GM21786 (cell line): Measurements from ENCODE around the gene TPBG.

Experiments
- ATAC-seq: cut with Tn5 transposase; IDR thresholded peaks from one replicate; pipeline ENCODE4 v1.9.1; 2021; ENCODE audit not compliant: unreplicated experiment

Gene TPBG, protein sequence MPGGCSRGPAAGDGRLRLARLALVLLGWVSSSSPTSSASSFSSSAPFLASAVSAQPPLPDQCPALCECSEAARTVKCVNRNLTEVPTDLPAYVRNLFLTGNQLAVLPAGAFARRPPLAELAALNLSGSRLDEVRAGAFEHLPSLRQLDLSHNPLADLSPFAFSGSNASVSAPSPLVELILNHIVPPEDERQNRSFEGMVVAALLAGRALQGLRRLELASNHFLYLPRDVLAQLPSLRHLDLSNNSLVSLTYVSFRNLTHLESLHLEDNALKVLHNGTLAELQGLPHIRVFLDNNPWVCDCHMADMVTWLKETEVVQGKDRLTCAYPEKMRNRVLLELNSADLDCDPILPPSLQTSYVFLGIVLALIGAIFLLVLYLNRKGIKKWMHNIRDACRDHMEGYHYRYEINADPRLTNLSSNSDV

DNA sequence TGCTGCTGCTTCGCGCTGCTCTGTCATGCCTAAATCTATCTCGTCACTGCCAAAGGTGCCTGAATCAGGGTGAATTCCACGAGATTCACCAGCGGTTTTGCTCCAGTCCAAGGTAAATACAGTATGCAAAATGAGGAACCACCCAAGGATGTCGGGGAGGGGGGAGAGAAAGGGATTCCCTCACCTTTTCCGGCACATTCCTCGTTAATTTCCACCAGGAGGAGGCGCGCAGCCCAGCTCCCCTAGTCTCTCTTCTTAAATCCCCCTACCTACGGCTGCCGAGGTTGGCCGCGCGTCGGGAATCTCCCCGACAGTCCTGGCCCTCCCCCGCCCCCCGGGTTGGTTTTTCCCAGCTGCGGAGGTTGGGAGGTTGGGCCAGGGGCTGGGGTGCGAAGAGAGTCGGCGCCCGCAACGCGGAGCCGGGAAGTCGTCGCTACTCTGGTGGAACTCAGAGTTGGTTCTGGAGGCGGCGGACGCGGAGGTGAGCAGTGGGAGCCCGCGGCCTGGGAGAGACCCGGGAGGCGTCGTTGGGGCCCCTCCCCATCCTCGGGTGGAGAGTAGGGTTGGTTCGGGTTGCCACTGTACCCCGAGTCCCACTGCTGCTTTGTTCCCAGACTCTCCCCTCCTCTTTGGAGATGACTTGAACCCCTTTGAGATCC is at the start of gene TPBG:
TSS of gene TPBG (plus strand) at position 390 of the 659 bp plus-strand sequence. CDS start 1,145 bp downstream, outside the sequence.
- peak; percentile 35 for ATAC-seq

DNA sequence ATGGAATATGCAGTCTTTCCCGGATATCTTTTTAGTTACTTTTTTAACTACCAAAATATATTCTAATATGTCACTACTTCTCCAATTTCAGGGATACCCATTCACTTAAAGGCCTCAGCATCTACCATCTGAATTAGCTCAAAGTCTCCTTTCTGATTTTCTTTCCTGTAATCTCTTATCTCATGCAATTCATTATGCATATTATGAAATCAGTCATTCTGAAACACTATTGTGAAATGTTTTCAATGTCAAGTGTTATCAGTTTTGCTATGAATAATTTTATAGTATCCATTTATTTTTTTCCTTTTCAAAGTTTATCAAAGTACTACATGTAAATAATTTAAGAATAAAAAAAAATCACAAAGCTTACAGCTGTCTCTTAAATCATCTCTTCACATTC is 41.2 kb upstream of the TPBG start:
- ATAC-seq, result no peak

DNA sequence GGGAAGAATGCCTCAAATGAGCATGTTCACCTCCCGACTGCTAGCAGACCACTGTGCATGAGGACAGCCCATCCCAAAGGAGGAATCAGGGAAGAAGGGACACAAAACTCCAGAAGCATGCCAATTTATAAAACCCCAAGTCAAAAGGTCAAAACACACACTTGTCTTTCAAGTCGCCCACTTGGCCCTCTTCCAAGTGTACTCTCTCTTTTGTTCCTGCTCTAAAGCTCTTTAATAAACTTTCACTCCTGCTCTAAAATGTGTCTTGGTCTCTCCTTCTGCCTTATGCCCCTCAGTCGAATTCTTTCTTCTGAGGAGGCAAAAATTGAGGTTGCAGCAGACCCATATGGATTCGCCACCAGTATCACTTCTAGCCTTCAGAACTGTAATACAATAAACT is 33.9 kb upstream of the TPBG start:
- no peak for ATAC-seq

DNA sequence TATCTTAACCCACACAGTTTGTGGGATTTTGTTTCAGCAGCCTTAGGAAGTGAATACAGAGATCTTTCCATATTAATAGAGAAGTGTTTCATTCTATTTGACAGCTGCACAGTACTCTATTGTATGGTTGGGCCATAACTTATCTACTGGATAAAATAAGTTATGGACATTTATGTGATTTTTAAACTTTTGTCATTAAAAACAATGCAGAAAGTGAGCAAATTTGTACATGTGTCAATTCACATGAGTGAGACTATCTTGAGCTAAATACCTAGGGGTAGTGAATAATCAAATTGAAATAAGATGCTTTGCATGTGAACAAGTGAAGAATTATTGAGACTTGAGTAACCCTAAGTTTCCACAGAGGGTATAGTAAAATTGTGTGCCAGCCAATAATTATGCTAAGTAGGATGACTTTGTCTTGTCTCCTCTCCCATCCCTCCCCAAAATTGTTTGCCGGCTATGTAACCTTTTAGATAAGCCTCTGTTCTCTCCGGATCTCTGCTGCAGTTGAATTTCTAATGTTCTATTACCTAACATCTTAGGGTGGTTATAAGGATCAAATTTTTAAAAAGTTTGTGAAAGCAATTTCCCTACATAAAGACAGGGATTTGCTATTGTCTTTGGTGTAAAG is 33.3 kb upstream of the TPBG start:
- no peak for ATAC-seq

DNA sequence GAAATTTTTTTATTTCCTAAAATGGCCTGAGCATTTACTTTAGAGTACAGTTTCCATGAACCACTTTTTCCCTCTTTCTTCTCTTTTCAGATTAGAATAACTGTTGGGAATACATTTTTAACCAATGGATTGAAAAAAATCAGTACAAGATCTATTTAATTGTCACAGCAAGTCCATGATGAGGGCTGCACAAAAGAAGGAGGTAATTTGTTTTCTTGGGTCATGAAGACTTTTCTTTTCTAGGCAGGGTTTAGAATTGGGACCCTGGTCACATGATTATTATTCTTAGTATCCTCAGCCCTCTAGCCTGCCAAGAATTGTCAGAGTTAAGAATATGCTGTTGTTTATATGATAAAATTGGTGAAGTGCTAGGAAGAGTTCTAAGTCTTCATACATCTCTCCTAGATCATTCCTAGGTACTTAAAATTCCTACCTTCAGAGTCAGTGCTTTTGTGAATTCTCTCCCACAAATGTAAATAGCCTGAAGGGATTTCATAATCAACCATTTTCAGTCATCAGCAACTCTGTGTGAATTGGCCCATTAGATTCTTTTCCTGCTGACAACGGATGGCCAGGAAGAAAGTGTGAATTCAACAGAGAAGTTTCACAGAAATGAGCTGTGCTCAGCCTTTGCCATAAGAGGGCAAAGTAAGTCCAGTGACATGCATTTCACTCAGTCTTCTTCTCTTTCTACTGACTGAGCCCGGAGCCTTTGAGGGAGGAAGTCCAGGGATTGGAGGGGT is 32.4 kb upstream of the TPBG start:
- no peak for ATAC-seq

DNA sequence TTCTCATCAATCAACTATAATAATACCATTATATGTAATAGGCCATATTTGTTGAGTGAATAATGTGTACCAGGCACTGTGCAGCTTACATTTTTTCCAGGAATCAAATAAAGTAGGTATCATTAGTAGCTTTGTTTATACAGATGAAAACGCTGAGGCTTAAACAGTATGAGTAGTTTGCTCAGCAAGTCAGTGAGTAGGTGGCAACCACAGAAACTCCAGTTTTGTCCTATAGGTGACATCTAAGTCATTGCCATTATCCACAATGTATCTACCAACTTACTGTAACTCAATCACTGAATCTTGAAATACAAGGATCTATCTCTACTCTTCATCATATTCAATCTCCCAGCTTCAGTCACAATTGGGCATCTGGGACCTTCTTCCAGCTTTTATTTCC is 29.8 kb upstream of the TPBG start:
- no peak for ATAC-seq

DNA sequence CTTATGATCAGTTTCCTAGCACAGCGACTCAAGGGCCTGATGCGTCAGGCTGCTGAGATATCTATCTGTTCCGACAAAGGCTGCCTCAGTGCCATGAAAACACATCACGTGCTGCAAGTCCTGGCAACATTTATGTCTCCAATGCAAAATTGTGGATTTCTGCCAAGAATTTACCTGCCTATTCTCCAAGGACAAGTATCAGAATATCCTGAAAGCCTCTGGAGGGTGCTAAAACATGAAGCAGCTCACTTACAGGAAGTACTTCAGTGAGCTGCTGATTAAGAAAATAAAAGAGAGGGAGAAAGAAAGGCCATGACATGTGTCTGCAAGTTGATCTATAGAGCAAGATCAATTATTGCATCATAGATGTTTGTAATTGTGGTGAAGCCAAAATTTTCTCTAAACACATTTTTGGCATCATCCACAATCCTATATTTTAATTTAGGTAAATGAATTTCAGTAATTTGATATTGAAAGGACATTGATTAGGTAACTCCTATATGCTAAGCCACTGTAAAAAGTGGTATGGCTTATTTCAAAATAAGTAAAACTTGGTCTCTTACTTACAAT is 25.8 kb upstream of the TPBG start:
- ATAC-seq, result no peak

DNA sequence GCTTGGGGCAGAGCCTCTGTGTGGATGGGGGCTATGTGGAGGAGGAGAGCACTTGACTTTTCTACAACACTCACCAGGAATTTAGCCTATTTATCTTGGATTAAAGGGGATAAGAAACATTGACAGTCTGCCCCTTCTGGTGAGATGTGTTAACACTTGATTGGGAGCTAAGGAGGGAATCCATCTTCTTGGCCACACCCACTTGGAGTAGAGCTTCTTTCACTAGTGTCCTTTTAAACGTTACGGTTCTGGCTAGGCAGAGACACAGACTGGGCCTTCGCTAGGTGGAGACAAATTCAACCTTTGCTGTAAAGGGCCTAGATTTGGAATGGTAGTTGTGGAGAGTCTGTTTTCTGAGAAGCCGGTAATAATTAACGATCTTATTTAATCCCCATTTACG is 15.5 kb upstream of the TPBG start:
- ATAC-seq, result no peak

DNA sequence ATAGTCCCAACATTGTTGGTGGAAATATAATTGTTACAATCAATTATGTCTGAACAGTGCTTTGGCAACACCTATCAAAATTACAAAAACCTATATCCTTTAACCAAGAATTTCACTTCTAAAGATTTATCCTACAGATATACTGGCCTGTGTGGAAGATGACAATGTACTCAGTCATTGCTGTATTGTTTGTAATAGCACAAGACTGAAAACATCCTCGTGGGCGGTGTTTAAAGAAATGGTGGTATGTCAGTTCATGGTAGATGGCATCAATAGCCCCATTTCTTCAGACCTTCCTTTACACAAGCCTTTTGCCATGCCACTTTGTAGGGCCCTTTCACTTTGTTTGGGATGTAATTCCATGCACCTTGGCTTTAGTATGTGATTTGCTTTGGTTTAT is 9.8 kb upstream of the TPBG start:
- ATAC-seq, result no peak

DNA sequence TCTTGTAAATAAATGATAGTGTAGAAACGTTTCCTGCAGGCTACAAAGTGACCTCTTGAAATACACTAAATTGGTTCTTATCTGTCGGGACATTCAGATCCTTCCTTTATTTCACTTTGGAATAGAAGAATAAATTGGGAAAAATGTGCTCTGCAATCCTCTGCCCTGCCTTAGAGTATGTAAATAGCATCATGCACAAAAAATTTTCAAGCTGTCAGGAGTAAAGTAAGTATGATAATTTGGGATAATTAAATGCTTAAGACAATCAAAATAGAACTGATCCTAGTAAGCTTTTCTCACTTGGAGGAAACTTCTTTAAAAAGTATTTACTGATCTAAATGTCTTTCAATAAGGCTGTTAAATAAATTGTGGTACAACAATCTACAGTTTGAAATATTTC is 3.1 kb upstream of the TPBG start:
- no peak for ATAC-seq

DNA sequence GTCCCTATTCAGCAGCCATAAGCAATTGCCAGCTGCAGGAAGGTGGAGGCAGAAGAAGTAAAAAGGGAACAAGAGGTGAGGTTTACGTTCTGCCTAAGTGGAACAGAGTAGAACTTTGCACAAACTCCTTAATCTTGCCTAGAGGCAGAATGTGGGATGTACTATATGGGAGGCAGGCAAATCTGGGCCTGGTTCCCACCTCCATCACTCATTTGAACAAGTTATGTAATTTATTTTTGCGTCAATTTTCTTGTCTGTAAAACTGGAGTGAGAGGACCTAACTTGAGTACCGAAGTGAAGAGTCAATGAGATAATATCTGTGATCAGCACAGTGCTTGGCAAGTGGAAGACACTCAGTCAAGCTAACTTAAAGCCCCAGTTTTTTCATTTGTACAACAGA is 2.0 kb upstream of the TPBG start:
- no peak for ATAC-seq

DNA sequence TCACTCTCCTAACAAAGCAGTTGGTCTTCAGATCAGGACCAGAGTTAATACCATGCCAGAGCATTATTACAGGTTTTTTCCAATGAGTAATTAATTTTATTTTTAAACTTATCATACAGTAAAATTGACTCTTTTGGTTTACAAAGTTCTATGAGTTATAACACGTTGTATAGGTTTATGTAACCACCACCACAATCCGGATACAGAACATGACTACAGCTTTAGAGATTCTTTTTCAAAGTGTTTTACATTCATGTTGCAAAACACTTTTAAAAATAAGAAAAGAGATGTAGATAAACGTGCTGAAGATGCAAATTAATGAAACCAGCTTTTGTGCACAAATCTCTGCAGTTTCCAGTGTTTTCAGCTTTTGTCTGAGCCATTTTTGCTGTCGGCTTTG is 1.5 kb upstream of the TPBG start:
- ATAC-seq, result no peak

DNA sequence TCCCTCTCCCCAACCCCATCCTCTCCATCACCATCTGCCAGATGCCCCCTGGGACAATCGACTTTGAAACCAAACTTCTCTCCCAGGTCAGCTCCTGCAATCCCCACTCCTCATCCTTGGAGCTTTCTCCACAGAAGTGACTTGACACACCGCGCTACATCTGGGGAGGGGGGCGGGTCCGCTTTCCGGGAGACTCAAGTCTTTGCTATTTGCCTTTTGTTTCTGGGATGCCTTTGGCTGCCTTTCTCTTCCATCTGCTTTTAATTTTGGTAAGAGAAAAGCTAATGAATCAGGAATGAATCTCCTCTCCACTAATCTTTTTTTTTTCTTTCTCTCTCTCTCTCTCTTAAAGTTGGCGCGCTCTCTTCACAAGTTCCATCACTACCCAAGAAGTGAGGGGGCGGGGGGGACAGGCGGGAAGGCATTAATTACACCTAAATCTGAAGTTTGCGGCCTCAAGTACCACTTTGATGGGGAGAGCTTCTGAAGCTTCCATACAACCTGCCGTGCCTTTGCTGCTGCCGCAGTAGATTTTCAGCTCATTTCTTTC is 664 bp upstream of the TPBG start:
- no peak for ATAC-seq

DNA sequence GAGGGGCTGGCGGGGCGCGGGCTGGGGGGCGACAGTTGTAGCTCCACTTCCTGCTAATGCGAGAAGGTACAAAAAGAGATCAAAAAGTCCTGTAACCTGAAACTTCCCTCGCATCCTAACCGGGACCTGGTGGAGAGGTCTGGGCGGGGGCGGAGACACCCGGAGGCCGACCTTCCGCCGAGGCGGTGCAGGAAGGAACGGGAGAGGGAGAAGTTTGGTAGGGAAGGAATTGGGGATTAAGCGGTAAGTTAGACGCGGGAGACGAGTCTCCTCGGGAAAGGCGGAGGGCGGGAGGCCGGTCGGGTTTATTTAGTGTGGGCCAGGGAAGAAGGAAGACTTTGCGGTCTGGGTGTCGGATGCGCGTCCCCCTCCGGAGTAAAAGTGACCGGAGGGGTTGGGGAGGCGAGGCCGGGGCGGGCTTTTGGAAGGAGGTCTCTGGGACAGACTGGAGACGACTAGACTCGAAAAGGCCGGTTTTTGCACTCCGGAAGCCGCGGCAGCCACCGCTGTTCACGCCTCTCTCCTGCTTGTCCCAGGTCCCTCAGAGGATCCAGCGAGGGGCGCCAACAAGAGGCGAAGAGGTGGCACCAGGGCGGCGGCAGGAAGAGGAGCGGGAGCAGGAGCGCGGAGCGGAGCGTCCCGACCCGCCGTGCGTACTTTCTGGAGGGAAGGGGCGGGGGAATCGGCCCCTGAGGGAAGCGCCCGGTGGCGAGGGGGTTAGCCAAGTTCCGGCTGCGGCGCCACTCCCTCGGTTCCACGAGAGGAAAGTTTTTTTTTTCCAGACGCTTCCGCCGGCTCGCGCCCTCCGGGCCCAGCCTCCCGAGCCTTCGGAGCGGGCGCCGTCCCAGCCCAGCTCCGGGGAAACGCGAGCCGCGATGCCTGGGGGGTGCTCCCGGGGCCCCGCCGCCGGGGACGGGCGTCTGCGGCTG is 734 bp downstream of the TPBG start:
- ATAC-seq, result peak; percentile 33

DNA sequence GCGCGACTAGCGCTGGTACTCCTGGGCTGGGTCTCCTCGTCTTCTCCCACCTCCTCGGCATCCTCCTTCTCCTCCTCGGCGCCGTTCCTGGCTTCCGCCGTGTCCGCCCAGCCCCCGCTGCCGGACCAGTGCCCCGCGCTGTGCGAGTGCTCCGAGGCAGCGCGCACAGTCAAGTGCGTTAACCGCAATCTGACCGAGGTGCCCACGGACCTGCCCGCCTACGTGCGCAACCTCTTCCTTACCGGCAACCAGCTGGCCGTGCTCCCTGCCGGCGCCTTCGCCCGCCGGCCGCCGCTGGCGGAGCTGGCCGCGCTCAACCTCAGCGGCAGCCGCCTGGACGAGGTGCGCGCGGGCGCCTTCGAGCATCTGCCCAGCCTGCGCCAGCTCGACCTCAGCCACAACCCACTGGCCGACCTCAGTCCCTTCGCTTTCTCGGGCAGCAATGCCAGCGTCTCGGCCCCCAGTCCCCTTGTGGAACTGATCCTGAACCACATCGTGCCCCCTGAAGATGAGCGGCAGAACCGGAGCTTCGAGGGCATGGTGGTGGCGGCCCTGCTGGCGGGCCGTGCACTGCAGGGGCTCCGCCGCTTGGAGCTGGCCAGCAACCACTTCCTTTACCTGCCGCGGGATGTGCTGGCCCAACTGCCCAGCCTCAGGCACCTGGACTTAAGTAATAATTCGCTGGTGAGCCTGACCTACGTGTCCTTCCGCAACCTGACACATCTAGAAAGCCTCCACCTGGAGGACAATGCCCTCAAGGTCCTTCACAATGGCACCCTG is 1.6 kb downstream of the TPBG start:
- peak; percentile 25 for ATAC-seq

DNA sequence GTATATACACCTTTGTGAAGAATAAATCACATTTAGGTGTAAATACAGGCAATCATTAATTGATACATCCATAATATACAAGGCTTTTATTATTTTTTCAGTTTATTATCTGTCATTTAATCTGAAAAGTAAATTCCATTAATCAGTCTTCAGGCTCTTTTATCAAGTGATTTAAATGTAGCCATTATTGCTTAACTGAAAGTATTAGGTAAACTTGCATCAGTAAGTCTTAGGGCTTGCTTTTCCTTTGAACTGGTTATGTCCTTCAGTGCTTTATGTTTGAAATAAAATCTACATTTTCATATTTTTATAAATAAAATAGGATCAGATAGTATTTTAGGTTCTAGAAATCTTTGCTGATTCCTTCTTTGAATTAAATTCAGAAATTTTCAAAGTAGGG is 4.1 kb downstream of the TPBG start:
- no peak for ATAC-seq

DNA sequence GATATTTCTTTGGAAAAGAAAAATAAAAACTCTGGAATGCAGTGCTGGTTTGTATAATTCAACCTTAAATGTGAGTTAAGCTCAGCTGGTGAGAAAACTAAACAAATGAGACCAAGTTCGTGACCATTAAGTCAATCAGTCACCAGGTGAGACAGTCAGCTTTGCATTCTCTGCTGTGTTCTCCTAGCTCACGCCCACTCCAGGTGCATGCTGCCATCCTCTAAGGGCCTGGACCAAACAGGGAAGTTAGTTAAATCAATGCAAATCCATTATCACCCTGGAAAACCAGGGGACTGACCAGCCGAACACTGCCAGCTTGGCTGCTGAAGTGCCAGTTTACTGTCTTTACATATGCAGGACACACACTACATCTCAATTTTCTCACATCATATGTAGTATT is 7.2 kb downstream of the TPBG start:
- ATAC-seq, result no peak

DNA sequence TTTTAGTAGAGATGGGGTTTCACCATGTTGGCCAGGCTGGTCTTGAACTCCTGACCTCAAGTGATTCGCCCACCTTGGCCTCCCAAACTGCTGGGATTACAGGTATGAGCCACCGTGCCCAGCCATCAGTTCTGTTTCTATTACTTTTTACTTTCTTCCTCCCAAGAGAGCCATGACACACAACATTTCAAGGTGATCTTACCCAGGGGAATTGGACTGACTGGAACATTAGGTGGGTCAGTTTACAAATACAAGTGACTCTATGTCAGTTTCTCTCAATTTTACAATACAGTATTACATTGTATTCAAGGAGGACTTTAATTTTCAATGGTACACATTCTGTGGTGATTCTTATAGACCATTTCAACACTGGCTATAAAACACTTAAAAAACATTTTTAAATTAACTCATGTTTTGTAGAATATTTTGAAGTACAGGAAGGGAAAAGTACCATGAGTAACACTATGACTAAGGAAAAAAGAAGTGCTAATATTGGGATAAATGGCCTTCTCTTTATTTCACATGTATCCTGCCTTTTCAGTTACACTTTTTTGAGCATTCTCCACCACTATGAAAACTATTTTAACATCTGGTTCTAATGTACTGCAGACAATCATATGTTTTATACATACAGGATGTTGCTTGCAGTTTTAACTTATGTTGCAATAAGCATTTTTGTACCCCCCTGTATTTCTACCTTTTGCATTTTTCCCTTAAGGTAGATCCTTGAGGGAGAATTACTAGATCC is 8.4 kb downstream of the TPBG start:
- ATAC-seq, result no peak
